ENCODE data around the gene SPDYC. TPM values are rescaled to one million over a fixed set of nuclear protein-coding genes. Genes with fewer than 3 reads are reported as not detected.
A peak's percentile ranks its signal among the peaks of the same experiment; 100 is the strongest.

SPDYC gene
- polyA plus RNA-seq, 1 experiment: not detected

GRCh38 chr11:65188486-65188885 is 18.5 kb downstream of the SPDYC start:
- Histone ChIP-seq H3K27ac (ENCODE audit: low read depth, low read length) (no peak overlapping the region), H3K4me3 (ENCODE audit: low read depth, low read length) (no peak overlapping the region), H3K27me3 (ENCODE audit: control insufficient read depth, insufficient read depth, low read length) (no peaks in the 10 kb centered on the region), H3K9me3 (ENCODE audit: control insufficient read depth, insufficient read depth, low read length) (no peaks in the 10 kb centered on the region)
- no peak for TF ChIP-seq CTCF (IDR thresholded peaks at IDR 0.05; ENCODE audit: low read depth, low read length)
- ChIA-PET CTCF (no interaction called here), POLR2A (interaction anchor here (0.6 kb wide), 1 partner anchor 9 kb away, joined by 3 read pairs; no protein-coding TSS in a partner anchor)
- DNase-seq (ENCODE audit: low read depth, low spot score): no peak

GRCh38 chr11:65189191-65189590 is 19.2 kb downstream of the SPDYC start:
- Histone ChIP-seq H3K4me3 (ENCODE audit: low read depth, low read length) (no peak overlapping the region), H3K27me3 (ENCODE audit: control insufficient read depth, insufficient read depth, low read length) (no peaks in the 10 kb centered on the region), H3K27ac (ENCODE audit: low read depth, low read length) (no peak overlapping the region), H3K9me3 (ENCODE audit: control insufficient read depth, insufficient read depth, low read length) (no peaks in the 10 kb centered on the region)
- no peak for TF ChIP-seq CTCF (IDR thresholded peaks at IDR 0.05; ENCODE audit: low read depth, low read length)
- POLR2A ChIA-PET: interaction anchor here (0.6 kb wide), 1 partner anchor 144 kb away, joined by 3 read pairs; the partner anchor contains the start of gene DPF2
- DNase-seq (ENCODE audit: low read depth, low spot score): no peak
- CTCF ChIA-PET: interaction anchor here (0.6 kb wide), 2 partner anchors 11 to 164 kb away, joined by 3 to 9 read pairs; no protein-coding TSS in a partner anchor

GRCh38 chr11:65194564-65194963 is 24.5 kb downstream of the SPDYC start:
- Histone ChIP-seq H3K27me3 (ENCODE audit: control insufficient read depth, insufficient read depth, low read length) (no peaks in the 10 kb centered on the region), H3K9me3 (ENCODE audit: control insufficient read depth, insufficient read depth, low read length) (no peaks in the 10 kb centered on the region), H3K27ac (ENCODE audit: low read depth, low read length) (no peak overlapping the region), H3K4me3 (ENCODE audit: low read depth, low read length) (no peak overlapping the region)
- DNase-seq (ENCODE audit: low read depth, low spot score): no peak
- CTCF ChIA-PET: no interaction called here
- POLR2A ChIA-PET: no interaction called here
- TF ChIP-seq CTCF (IDR thresholded peaks at IDR 0.05; ENCODE audit: low read depth, low read length): no peak

GRCh38 chr11:65204143-65204542 is 34.1 kb downstream of the SPDYC start:
- Histone ChIP-seq H3K9me3 (ENCODE audit: control insufficient read depth, insufficient read depth, low read length) (no peaks in the 10 kb centered on the region; the same call in 1 of the 2 replicates), H3K27ac (ENCODE audit: low read depth, low read length) (no peak overlapping the region), H3K27me3 (ENCODE audit: control insufficient read depth, insufficient read depth, low read length) (no peaks in the 10 kb centered on the region), H3K4me3 (ENCODE audit: low read depth, low read length) (no peak overlapping the region)
- no peak for TF ChIP-seq CTCF (IDR thresholded peaks at IDR 0.05; ENCODE audit: low read depth, low read length)
- POLR2A ChIA-PET: interaction anchor here (0.9 kb wide), 1 partner anchor 21 kb away, joined by 3 read pairs; no protein-coding TSS in a partner anchor
- CTCF ChIA-PET: interaction anchor here (0.6 to 2.1 kb wide), 8 partner anchors 11 to 125 kb away, joined by 3 to 9 read pairs (median 3); partner anchors contain the start of gene CAPN1
- DNase-seq (ENCODE audit: low read depth, low spot score): no peak

- CTCF ChIA-PET: interaction anchor here (0.6 to 2.0 kb wide), 12 partner anchors 8 to 130 kb away, joined by 3 to 9 read pairs (median 3); partner anchors contain the start of genes CAPN1 and DPF2
- DNase-seq (ENCODE audit: low read depth, low spot score): no peak
Measured at GRCh38 chr11:65204646-65205601, 34.9 kb downstream of the SPDYC start.

More at GRCh38 chr11:65204646-65205601, 34.9 kb downstream of the SPDYC start:
- TF ChIP-seq CTCF (IDR thresholded peaks at IDR 0.05; ENCODE audit: low read depth, low read length): peak; percentile 83
- Histone ChIP-seq H3K27me3 (ENCODE audit: control insufficient read depth, insufficient read depth, low read length) (no peaks in the 10 kb centered on the region), H3K9me3 (ENCODE audit: control insufficient read depth, insufficient read depth, low read length) (no peaks in the 10 kb centered on the region; the same call in 1 of the 2 replicates), H3K27ac (ENCODE audit: low read depth, low read length) (no peak overlapping the region), H3K4me3 (ENCODE audit: low read depth, low read length) (no peak overlapping the region)
- POLR2A ChIA-PET: no interaction called here
